Mucosa of descending colon (tissue), 3 donors: ENCODE measurements around the gene GABBR2. TPM values are rescaled to one million over a fixed set of nuclear protein-coding genes. Genes with fewer than 3 reads are reported as not detected.

Experiments used
- ATAC-seq: fragments of 200-7000 bp; cut with Tn5 transposase; one replicate; pipeline ENCODE4 v1.9.1; 2020; ENCODE audit warnings: mild to moderate bottlenecking, moderate library complexity
- DNase-seq, 3 donors: peaks; one replicate each; pipeline ENCODE4 v3.0.0-alpha.2; 2020
- H3K36me3 ChIP-seq: fragments of 200-600 bp; one replicate; pipeline ENCODE4 v1.8.0; 2021; ENCODE audit warnings: low read depth, mild to moderate bottlenecking
- H3K4me1 ChIP-seq: fragments of 200-600 bp; one replicate; pipeline ENCODE4 v1.8.0; 2021; ENCODE audit warnings: low read depth, mild to moderate bottlenecking
- H3K4me3 ChIP-seq: fragments of 200-600 bp; one replicate; pipeline ENCODE4 v1.8.0; 2021; ENCODE audit warnings: mild to moderate bottlenecking
- H3K9me3 ChIP-seq: fragments of 200-600 bp; one replicate; pipeline ENCODE4 v1.8.0; 2021; ENCODE audit warnings: mild to moderate bottlenecking
- intact Hi-C, 2 donors: fragments of 100-400 bp; cut with DNase I in 1 of 2; cut with micrococcal nuclease in 1 of 2; formaldehyde crosslinking; loops; one replicate each; pipeline versions ENCODE4 v1.11.0 to v1.11.1; 2022; cut with DNase I, micrococcal nuclease
- total RNA-seq, 3 donors: library from RNA; stranded (reverse); fragmentation: NEBNext Ultra II Directional in 2 of 3; extraction: Animal tissue kit (Norgen Biotek cat#: 25700) in 2 of 3; gene quantifications; one replicate each; pipeline versions ENCODE4 v1.2.1 to v1.2.4, GENCODE V29; 2021 to 2023
- TF ChIP-seq, protein P1 (sequence below): fragments of 200-600 bp; IDR thresholded peaks from one replicate; pipeline ENCODE4 v1.8.0; 2022; ENCODE audit warnings: antibody characterized with exemption, mild to moderate bottlenecking
- donor health status: DM: no; HTN: no; CAD: no; lungs with moderate emphysema.
- donor health status: DM: no; HTN: no; CAD: no.
- donor health status: DM: no; HTN: yes; CAD: no.

Gene GABBR2
- total RNA-seq, 3 donors from 2014 or later, result 0.35 TPM; not detected in 2

DNA sequence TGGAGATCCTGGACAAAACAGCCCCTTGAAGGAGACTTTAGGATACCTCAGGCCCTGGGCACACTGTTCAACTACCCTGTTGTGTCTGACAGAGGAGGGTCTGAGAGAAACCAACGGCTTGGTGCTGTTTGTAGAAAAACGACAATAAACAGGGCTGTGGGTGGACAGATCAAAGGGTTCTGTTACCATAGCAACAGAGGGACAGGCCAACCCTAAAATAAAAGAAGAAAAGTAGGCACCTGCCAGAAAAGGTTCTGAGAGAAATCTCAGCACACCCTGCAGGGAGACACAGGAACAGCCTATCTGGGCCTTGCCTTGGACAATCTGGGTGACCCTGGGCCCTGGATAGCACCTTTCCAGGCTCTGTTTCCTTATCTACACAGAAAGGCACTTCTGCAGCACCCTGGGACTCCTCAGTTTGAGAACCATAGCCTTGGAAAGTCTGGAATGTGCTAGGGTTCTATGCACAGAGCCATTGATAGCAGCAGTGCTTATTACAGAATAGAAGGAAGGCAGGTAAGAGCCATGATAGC, 348.5 kb downstream of the GABBR2 start:
- DNase-seq (no peak), ATAC-seq (no peak)
- Histone ChIP-seq H3K4me1 (no peaks in the 10 kb centered on the region), H3K36me3 (no peaks in the 10 kb centered on the region), H3K9me3 (peaks cover 5% of the 10 kb centered on the region), H3K4me3 (no peak overlapping the region)
- intact Hi-C loops, result no loop called here
- TF ChIP-seq, protein P1, sequence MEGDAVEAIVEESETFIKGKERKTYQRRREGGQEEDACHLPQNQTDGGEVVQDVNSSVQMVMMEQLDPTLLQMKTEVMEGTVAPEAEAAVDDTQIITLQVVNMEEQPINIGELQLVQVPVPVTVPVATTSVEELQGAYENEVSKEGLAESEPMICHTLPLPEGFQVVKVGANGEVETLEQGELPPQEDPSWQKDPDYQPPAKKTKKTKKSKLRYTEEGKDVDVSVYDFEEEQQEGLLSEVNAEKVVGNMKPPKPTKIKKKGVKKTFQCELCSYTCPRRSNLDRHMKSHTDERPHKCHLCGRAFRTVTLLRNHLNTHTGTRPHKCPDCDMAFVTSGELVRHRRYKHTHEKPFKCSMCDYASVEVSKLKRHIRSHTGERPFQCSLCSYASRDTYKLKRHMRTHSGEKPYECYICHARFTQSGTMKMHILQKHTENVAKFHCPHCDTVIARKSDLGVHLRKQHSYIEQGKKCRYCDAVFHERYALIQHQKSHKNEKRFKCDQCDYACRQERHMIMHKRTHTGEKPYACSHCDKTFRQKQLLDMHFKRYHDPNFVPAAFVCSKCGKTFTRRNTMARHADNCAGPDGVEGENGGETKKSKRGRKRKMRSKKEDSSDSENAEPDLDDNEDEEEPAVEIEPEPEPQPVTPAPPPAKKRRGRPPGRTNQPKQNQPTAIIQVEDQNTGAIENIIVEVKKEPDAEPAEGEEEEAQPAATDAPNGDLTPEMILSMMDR, result no peak

DNA sequence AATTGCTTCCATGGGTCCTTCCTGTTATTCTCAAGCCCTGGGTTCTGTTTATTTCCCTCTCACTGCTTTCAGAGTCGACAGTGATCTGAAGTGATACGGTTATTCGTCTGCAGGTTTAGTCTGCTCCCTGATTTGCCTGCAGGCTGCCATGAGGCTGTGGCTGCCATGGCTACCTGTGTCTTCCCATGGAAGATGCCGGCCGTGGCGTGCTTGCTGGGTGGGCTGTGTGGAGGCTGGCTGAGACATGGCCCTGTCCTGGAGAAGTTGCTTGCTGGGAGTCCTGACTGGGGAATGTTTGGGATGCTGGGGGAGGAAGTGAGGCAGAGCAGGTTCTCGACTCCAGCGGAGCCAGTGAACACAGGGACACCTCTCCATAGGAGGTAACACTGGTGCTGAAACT, 349.2 kb downstream of the GABBR2 start:
- Histone ChIP-seq H3K9me3 (no peaks in the 10 kb centered on the region), H3K4me1 (no peaks in the 10 kb centered on the region), H3K36me3 (no peaks in the 10 kb centered on the region), H3K4me3 (no peak overlapping the region)
- no peak for DNase-seq
- intact Hi-C loops, result no loop called here
- TF ChIP-seq, protein P1, result no peak
- no peak for ATAC-seq

- DNase-seq (no peak), ATAC-seq (no peak)
- Histone ChIP-seq H3K9me3 (no peaks in the 10 kb centered on the region), H3K36me3 (no peaks in the 10 kb centered on the region), H3K4me1 (no peaks in the 10 kb centered on the region), H3K4me3 (no peak overlapping the region)
- intact Hi-C loops, result no loop called here
- TF ChIP-seq, protein P1, result no peak
These were observed 350.7 kb downstream of the GABBR2 start for GRCh38 chr9:98357921-98358535.

- H3K9me3 ChIP-seq, result no peaks in the 10 kb centered on the region
- H3K4me3 ChIP-seq, result no peak overlapping the region
- intact Hi-C loops, result no loop called here
- TF ChIP-seq, protein P1, result no peak
- no peaks in the 10 kb centered on the region for H3K36me3 ChIP-seq
- H3K4me1 ChIP-seq, result no peaks in the 10 kb centered on the region
- DNase-seq (no peak), ATAC-seq (no peak)
These were observed 351.6 kb downstream of the GABBR2 start for GRCh38 chr9:98356953-98357690.

- H3K9me3 ChIP-seq, result no peaks in the 10 kb centered on the region
- no peak for DNase-seq
- no peak overlapping the region for H3K4me3 ChIP-seq
- intact Hi-C loops, result no loop called here
- H3K4me1 ChIP-seq, result no peaks in the 10 kb centered on the region
- H3K36me3 ChIP-seq, result no peaks in the 10 kb centered on the region
- TF ChIP-seq, protein P1, result no peak
- ATAC-seq, result no peak
These were observed 352.4 kb downstream of the GABBR2 start for GRCh38 chr9:98356326-98356725.
